ENCODE results near the gene LHFPL2.
"Not testable (repeated sequence)": the region's sequence is repeated elsewhere in the genome, so short reads cannot be mapped to it uniquely, and the experiment has no call there.

LHFPL2 gene

DNA sequence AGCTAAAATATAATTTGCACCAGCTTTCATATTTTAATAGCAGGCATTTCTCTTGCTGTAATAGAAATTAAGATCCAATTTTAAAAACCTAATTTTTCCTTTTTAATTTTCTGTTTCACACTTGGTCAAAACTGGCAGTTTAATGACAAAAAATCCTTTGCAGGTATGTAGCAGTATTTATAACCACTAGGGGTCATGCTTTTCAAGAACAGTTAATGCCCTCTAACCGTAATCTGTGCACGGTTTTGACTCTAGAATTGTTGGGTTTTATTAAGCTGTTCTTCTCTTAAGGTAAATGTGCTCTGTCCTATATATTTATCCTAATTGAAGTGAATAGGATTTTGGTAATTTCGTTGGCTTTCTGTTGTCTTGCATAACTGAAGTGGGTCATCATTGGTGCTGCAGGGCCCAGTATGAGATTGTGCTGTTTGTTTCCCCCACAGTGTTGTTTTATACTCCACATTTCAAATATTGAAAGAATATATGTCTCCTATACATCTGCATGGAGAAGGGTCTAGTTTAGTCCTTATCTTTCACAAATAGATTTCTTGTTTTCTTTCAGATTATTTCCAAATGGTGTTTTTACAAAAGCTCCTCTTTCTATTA, 180.7 kb downstream of the LHFPL2 start:
- H3K36me3 Mint-ChIP-seq (ENCODE audit: insufficient read depth): peaks cover 5% of the 10 kb centered on the region
- ATAC-seq (replicated peaks; ENCODE audit: extremely low read depth, poor library complexity, severe bottlenecking): no peak
- H3K27ac Mint-ChIP-seq (ENCODE audit: low read depth): no peak overlapping the region
- no peak overlapping the region for H3K4me3 Mint-ChIP-seq
- H3K27me3 Mint-ChIP-seq: no peaks in the 10 kb centered on the region
- peaks cover 9% of the 10 kb centered on the region for H3K4me1 Mint-ChIP-seq
- no peaks in the 10 kb centered on the region for H3K9me3 Mint-ChIP-seq
- DNase-seq (ENCODE audit: low spot score in 2 of 2): no peak

DNA sequence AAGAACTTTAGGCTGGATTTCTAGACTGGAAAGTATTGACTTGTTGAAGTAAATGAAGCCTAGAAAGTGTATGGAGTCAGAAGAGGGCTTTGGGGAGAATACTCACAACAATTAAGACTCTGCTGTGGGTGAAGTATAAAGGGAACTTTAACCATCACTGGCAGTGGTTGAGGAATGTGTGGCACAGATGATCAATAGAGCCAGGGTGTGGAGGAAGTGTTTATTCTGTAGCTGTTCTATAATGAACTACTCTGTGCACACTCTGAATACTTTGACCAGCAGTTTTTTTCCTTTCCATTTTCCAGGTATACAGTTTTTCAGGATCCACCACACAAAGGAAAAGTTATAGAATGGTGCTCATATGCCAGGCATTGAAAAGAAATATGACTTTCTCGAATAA, 181.4 kb downstream of the LHFPL2 start:
- no peaks in the 10 kb centered on the region for H3K9me3 Mint-ChIP-seq
- no peak for ATAC-seq (replicated peaks; ENCODE audit: extremely low read depth, poor library complexity, severe bottlenecking)
- no peak overlapping the region for H3K27ac Mint-ChIP-seq (ENCODE audit: low read depth)
- H3K36me3 Mint-ChIP-seq (ENCODE audit: insufficient read depth): peaks cover 5% of the 10 kb centered on the region
- H3K27me3 Mint-ChIP-seq: no peaks in the 10 kb centered on the region
- DNase-seq (ENCODE audit: low spot score in 2 of 2): no peak
- H3K4me3 Mint-ChIP-seq: no peak overlapping the region
- peaks cover 10% of the 10 kb centered on the region for H3K4me1 Mint-ChIP-seq

DNA sequence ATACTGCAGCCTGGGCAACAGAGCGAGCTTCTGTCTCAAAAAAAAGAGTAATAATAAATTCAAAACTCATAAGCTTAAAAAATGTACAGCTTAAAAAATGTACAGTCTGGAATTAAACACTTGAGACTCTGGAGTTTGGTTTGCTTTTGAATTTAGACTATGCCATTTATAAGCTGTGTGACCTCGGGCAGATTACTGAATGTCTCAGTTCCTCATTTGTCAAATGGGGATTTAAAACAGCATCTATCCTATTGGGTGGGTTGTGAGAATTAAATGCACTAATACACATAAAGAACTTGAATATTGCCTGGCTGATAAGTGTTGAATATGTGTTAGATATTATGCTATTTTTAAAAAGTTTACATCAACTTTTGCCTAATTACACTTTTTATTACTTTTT, 189.7 kb downstream of the LHFPL2 start:
- DNase-seq (ENCODE audit: low spot score in 2 of 2): no peak
- H3K27ac Mint-ChIP-seq (ENCODE audit: low read depth): no peak overlapping the region
- H3K4me1 Mint-ChIP-seq: peaks cover 23% of the 10 kb centered on the region
- no peaks in the 10 kb centered on the region for H3K27me3 Mint-ChIP-seq
- H3K36me3 Mint-ChIP-seq (ENCODE audit: insufficient read depth): peaks cover 12% of the 10 kb centered on the region
- no peaks in the 10 kb centered on the region for H3K9me3 Mint-ChIP-seq
- no peak overlapping the region for H3K4me3 Mint-ChIP-seq
- no peak for ATAC-seq (replicated peaks; ENCODE audit: extremely low read depth, poor library complexity, severe bottlenecking)

DNA sequence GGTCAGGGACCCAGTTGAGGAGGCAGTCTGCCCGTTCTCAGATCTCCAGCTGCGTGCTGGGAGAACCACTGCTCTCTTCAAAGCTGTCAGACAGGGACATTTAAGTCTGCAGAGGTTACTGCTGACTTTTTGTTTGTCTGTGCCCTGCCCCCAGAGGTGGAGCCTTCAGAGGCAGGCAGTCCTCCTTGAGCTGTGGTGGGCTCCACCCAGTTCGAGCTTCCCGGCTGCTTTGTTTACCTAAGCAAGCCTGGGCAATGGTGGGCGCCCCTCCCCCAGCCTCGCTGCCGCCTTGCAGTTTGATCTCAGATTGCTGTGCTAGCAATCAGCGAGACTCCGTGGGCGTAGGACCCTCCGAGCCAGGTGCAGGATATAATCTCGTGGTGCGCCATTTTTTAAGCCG, 191.1 kb downstream of the LHFPL2 start:
- H3K4me3 Mint-ChIP-seq; ATAC-seq (replicated peaks; ENCODE audit: extremely low read depth, poor library complexity, severe bottlenecking); H3K27ac Mint-ChIP-seq (ENCODE audit: low read depth); H3K9me3 Mint-ChIP-seq; H3K27me3 Mint-ChIP-seq; DNase-seq (ENCODE audit: low spot score in 2 of 2): not testable (repeated sequence)
- peaks cover 12% of the 10 kb centered on the region for H3K36me3 Mint-ChIP-seq (ENCODE audit: insufficient read depth)
- peaks cover 23% of the 10 kb centered on the region for H3K4me1 Mint-ChIP-seq

DNA sequence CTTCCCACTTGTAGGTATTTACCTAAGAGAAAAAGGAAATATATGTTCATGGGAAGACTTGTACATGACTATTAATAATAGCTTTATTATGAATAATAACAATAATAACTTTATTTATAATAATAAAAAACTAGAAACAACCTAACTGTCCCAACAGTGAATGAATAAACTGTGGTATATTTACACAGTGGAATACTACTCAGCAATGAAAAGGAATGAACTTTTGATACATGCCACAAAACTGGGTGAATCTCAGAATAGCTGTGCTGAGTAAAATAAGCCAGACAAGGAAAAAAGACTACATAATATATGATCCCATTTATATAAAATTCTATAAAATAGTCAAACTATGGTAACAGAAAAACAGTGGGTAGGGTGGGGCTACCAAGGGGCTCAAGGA, 199.5 kb downstream of the LHFPL2 start:
- ATAC-seq (replicated peaks; ENCODE audit: extremely low read depth, poor library complexity, severe bottlenecking): no peak

DNA sequence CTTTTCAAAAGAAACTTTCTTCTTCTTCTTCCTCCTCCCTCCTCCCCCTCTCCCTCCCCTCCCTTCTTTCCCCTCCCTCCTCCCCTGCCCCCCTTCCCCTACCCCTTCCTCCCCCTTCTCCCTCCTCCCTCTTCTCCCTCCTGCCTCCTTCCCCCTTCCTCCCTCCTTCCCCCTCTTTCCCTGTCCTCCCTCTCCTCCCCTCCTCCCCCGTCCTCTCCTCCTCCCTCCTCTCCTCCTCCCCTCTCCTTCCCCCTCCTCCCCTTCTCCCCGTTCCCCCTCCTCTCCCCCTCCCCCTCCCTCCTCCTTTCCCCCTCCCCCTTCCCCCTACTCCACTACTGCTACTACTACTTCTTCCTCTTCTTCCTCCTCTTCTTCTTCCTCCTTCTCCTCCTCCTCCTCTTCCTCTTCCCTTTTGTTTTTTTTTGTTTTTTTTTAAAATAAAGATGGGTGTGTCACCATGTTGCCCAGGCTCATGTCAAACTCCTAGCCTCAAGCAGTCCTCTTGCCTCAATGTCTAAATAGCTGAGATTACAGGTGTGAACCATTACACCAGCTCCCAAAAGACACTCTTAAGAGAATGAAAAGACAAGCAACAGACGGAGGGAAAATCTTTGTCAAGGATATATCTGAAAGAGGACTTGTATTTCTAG, 200.7 kb downstream of the LHFPL2 start:
- DNase-seq (ENCODE audit: low spot score in 2 of 2): no peak
- no peak overlapping the region for H3K4me3 Mint-ChIP-seq
- H3K27ac Mint-ChIP-seq (ENCODE audit: low read depth): peak overlapping the region; percentile 88
- H3K4me1 Mint-ChIP-seq: peaks cover 5% of the 10 kb centered on the region
- H3K36me3 Mint-ChIP-seq (ENCODE audit: insufficient read depth): peaks cover 3% of the 10 kb centered on the region
- H3K27me3 Mint-ChIP-seq: no peaks in the 10 kb centered on the region
- peaks cover 6% of the 10 kb centered on the region for H3K9me3 Mint-ChIP-seq
- ATAC-seq (replicated peaks; ENCODE audit: extremely low read depth, poor library complexity, severe bottlenecking): no peak

More for the DNA sequence above, 199.5 kb downstream of the LHFPL2 start:
- H3K36me3 Mint-ChIP-seq (ENCODE audit: insufficient read depth): peaks cover under 1% of the 10 kb centered on the region
- peaks cover 2% of the 10 kb centered on the region for H3K4me1 Mint-ChIP-seq
- no peak overlapping the region for H3K4me3 Mint-ChIP-seq
- no peaks in the 10 kb centered on the region for H3K27me3 Mint-ChIP-seq
- DNase-seq (ENCODE audit: low spot score in 2 of 2): no peak
- H3K27ac Mint-ChIP-seq (ENCODE audit: low read depth): no peak overlapping the region
- H3K9me3 Mint-ChIP-seq: peaks cover 6% of the 10 kb centered on the region

All from central memory CD8-positive, alpha-beta T cell (primary cell).